Stimulated activated CD4-positive, alpha-beta T cell treated with anti-CD3 and anti-CD28 coated beads, Interleukin-15, amount 100 ng/mL, for 1 hour (primary cell): ENCODE results near the gene RBM11.

Experiments used
- DNase-seq, 2 donors: peaks; one replicate each; pipeline ENCODE4 v3.0.0-alpha.2; 2020; ENCODE audit warnings: low read depth in 1 of 2, low spot score in 1 of 2

RBM11 gene

DNA sequence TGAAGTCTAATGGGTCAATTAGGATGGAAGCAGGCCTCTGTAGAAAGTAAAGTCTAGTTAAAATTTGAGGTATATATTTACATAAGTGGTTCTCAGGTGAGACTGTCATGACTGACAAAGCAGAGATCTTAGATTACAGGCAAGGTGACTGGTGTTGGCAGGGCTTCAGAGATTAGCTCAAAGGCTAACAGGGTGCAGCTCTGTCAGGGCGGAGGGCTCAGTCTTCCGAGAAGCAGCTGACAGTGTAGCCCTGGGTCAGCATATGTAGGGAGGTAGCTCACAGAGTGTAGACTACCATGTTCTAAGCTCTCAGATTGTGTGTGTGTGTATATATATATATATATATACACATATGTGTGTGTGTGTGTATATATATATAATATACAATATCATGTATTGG lies 54.7 kb downstream of the RBM11 start:
- no peak for DNase-seq

DNA sequence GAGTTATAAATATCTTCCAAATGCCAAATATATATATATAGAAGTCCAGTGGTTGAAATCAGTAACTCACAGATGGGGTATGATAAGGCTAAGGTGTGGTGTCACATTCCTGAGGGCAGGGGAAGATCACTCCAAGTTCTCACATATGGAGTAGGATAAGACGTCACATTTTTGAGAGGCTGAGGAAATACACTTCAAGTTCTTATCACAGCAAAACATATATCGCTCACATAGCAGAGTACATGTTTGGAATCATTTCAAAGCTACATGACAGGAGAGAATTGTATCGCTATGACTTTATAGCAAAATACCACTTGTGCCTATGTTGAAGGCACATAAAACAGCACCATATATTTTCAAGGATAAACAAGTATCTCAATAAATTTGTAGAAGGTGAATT lies 55.1 kb downstream of the RBM11 start:
- DNase-seq = no peak

DNA sequence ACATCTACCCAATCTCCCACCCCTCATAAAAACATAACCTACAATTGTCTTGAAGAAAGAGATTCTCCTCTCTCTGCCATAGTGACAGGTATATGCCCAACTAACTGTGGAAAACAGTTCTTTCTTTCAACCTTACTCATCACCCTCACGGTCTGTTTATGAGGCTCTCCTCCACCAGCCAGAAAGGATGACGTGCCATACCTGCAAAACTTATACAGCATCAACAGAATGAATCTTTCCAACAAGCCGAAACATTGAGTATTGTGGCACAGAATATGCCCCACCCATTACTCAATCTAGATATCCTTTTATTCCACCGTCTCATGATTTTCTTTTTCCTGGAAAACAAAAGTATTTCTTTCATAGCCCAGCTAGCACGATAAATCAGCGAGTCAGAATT lies 55.7 kb downstream of the RBM11 start:
- no peak for DNase-seq

DNA sequence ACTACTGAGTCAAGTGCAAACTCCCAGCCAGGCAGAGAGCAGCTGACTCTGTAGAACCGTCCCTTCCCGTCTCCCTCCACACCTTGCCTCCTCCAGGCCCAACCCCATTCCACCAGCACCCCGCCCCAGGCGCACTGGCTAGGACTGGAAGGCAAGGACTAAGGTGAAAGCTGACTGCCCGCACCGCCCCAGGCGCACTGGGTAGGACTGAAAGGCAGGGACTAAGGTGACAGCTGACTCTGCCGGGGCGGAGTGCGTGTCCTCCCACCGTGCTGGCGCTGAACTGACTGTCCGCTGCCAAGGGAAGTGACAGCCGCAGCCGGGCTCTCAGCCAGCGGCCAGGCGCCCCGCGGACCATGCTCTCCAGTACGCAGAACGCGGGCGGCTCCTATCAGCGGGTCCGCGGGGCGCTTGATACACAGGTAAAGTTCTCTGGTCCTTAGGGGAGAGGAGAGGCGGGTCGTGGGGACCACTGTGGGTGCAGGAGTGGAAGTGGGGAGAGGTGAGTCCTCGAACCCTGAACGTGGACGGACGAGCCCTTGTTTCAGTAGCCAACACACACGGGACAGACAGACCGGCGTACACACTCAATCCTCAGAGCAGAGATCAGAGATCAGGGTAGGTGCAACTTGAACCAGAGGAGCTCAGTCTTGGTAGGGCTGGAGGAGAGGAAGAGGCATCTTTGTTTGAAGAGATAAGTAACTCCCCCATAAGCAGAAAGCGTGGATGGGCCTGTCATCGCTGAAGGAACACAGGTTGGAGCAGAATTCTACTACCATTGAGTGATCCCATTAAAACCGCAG lies 58.0 kb downstream of the RBM11 start:
- DNase-seq = no peak

DNA sequence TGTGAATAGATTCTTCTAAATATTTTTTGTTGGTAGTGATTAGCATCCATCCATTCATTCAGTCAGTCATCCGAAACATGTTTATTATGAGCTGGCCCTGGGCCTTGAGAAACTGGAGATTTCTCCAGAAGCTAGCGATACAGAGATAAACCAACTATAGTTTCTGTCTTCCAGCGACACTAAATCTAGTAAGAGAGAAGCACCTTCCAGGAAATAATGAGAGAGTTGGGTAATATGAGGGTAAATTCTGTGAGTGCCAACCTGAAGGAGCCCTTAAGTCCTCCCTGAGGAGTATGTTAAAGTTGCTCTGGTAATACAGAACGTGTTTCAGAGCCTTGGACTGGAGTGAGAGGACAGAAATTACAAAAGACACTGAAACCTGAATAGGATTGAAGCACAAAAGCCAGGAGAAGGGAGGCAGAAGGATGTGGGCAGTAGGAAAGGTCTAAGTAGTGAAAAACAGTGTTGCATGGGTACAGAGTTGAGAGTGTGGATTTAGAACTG lies 59.8 kb downstream of the RBM11 start:
- no peak for DNase-seq
